ENCODE data around the gene DEDD. TPM values are rescaled to one million over a fixed set of nuclear protein-coding genes. Genes with fewer than 3 reads are reported as not detected.
A peak's percentile ranks its signal among the peaks of the same experiment; 100 is the strongest.

The DEDD gene
- total RNA-seq, 3 donors from 2014 or later (not counting 1 experiment from before 2014, with no cell fraction given) = 40.6 to 44.0 (median 43.0) TPM

- Histone ChIP-seq H3K27ac (ENCODE audit: low read length) (no peak overlapping the region), H3K36me3 (ENCODE audit: control insufficient read depth, insufficient read depth, low read length) (peaks cover 18% of the 10 kb centered on the region), H3K4me1 (ENCODE audit: control insufficient read depth, insufficient read depth, low read length) (peaks cover 21% of the 10 kb centered on the region), H3K27me3 (ENCODE audit: control insufficient read depth, insufficient read depth, low read length) (no peaks in the 10 kb centered on the region), H3K4me3 (ENCODE audit: low read length) (no peak overlapping the region), H3K9me3 (ENCODE audit: control insufficient read depth, insufficient read depth, low read length) (peaks cover 2% of the 10 kb centered on the region)
- Mint-ChIP-seq H3K4me3 (peak overlapping the region; percentile 84), H3K36me3 (peaks cover 6% of the 10 kb centered on the region), H3K27ac (peak overlapping the region; percentile 72 to 80), H3K27me3 (ENCODE audit: low read depth in 2 of 2) (peaks cover 0 to 8% of the 10 kb centered on the region in 2 donors), H3K9me3 (peaks cover 2 to 3% of the 10 kb centered on the region in 2 donors), H3K4me1 (peaks cover 22% of the 10 kb centered on the region in 2 donors)
- intact Hi-C loops (cut with micrococcal nuclease) = loop anchor here (5.0 kb wide), 2 partner anchors 102 to 332 kb away; no protein-coding TSS in a partner anchor
- ATAC-seq (no peak), DNase-seq (no peak)
- WGBS (ENCODE audit: insufficient coverage) = 96% methylated on average over 9 of the region's 9 CpGs
- TF ChIP-seq CTCF (IDR thresholded peaks at IDR 0.05) = no peak
Measured at GRCh38 chr1:161099090-161099802, 33.2 kb downstream of the DEDD start.

GRCh38 chr1:161098210-161099068 lies 34.0 kb downstream of the DEDD start, which contains the start of gene KLHDC9:
KLHDC9 (plus strand) TSS chr1:161098361; CDS start chr1:161098536, 175 bp downstream.
- peaks cover 2% of the 10 kb centered on the region for H3K9me3 ChIP-seq (ENCODE audit: control insufficient read depth, insufficient read depth, low read length)
- H3K4me3 ChIP-seq (ENCODE audit: low read length) = peak within 1 kb of the TSS; percentile 47
- TF ChIP-seq CTCF (IDR thresholded peaks at IDR 0.05) = no peak
- ATAC-seq = peak; percentile 57 to 80 (median 71)
- 10% methylated on average over 71 of the region's 71 CpGs for WGBS (ENCODE audit: insufficient coverage)
- Mint-ChIP-seq H3K9me3 (peaks cover 2 to 3% of the 10 kb centered on the region in 2 donors), H3K27me3 (ENCODE audit: low read depth in 2 of 2) (peaks cover 0 to 11% of the 10 kb centered on the region in 2 donors), H3K27ac (peak within 1 kb of the TSS; percentile 97 to 100), H3K36me3 (peaks cover 6% of the 10 kb centered on the region), H3K4me1 (peaks cover 22% of the 10 kb centered on the region in 2 donors), H3K4me3 (peak within 1 kb of the TSS; percentile 97)
- no peaks in the 10 kb centered on the region for H3K27me3 ChIP-seq (ENCODE audit: control insufficient read depth, insufficient read depth, low read length)
- peaks cover 21% of the 10 kb centered on the region for H3K4me1 ChIP-seq (ENCODE audit: control insufficient read depth, insufficient read depth, low read length)
- intact Hi-C loops (cut with micrococcal nuclease) = loop anchor here (5.0 kb wide), 2 partner anchors 101 to 331 kb away; no protein-coding TSS in a partner anchor
- DNase-seq = peak; percentile 59 to 83
- peak within 1 kb of the TSS; percentile 49 for H3K27ac ChIP-seq (ENCODE audit: low read length)
- H3K36me3 ChIP-seq (ENCODE audit: control insufficient read depth, insufficient read depth, low read length) = peaks cover 18% of the 10 kb centered on the region

GRCh38 chr1:161096530-161096929 lies 35.9 kb downstream of the DEDD start:
- 85% methylated on average over 1 of the region's 1 CpG for WGBS (ENCODE audit: insufficient coverage)
- H3K4me1 ChIP-seq (ENCODE audit: control insufficient read depth, insufficient read depth, low read length) = peaks cover 21% of the 10 kb centered on the region
- H3K27me3 ChIP-seq (ENCODE audit: control insufficient read depth, insufficient read depth, low read length) = no peaks in the 10 kb centered on the region
- ATAC-seq = no peak
- Mint-ChIP-seq H3K4me1 (peaks cover 22% of the 10 kb centered on the region in 2 donors), H3K27ac (peak overlapping the region; percentile 97 to 100), H3K36me3 (peaks cover 6% of the 10 kb centered on the region), H3K4me3 (peak overlapping the region; percentile 97), H3K27me3 (ENCODE audit: low read depth in 2 of 2) (peaks cover 0 to 11% of the 10 kb centered on the region in 2 donors), H3K9me3 (peaks cover 2 to 3% of the 10 kb centered on the region in 2 donors)
- no peak for TF ChIP-seq CTCF (IDR thresholded peaks at IDR 0.05)
- H3K4me3 ChIP-seq (ENCODE audit: low read length) = no peak overlapping the region
- H3K9me3 ChIP-seq (ENCODE audit: control insufficient read depth, insufficient read depth, low read length) = peaks cover 2% of the 10 kb centered on the region
- peaks cover 11% of the 10 kb centered on the region for H3K36me3 ChIP-seq (ENCODE audit: control insufficient read depth, insufficient read depth, low read length)
- no peak overlapping the region for H3K27ac ChIP-seq (ENCODE audit: low read length)
- intact Hi-C loops (cut with micrococcal nuclease) = loop anchor here (5.0 kb wide), 2 partner anchors 99 to 329 kb away; no protein-coding TSS in a partner anchor
- DNase-seq = no peak

Data from natural killer cell (primary cell).